ENCODE measurements around the gene METTL16.

GRCh38 chr17:2433696-2434095, 78.0 kb downstream of the METTL16 start:
- TF ChIP-seq CTCF (IDR thresholded peaks at IDR 0.05) (no peak), POLR2A (IDR thresholded peaks at IDR 0.05) (no peak)

Measured in uterus (tissue), 2 donors.